ENCODE measurements around the gene SLC6A12. TPM values are rescaled to one million over a fixed set of nuclear protein-coding genes. Genes with fewer than 3 reads are reported as not detected.

The SLC6A12 gene
- polyA plus RNA-seq, 1 of the 3 experiments (the other 2 are of a cell fraction) = 0.02 TPM

- peaks cover 6% of the 10 kb centered on the region for H3F3A ChIP-seq (replicated peaks; ENCODE audit: insufficient read depth)
- H4K20me1 ChIP-seq (ENCODE audit: insufficient read depth) = no peaks in the 10 kb centered on the region
- H3K9me3 ChIP-seq = no peaks in the 10 kb centered on the region
- CTCF ChIA-PET = interaction anchor here (1.0 to 1.4 kb wide), 2 partner anchors 9 to 15 kb away, joined by 3 read pairs; no protein-coding TSS in a partner anchor
- H3K4me1 ChIP-seq (ENCODE audit: control insufficient read depth in 1 of 2, insufficient read depth in 2 of 2, low read depth in 1 of 2, low read length in 1 of 2) = peaks cover 7 to 23% of the 10 kb centered on the region in 2 experiments; a peak in 2 of 4 replicates
- no peak for TF ChIP-seq SMC3 (IDR thresholded peaks at IDR 0.05; ENCODE audit: low read depth, low read length)
- TF ChIP-seq MAX (IDR thresholded peaks at IDR 0.05; ENCODE audit: low read depth) = no peak
- TF ChIP-seq FOXM1 (IDR thresholded peaks at IDR 0.05; ENCODE audit: low read depth) = no peak
- no peak for TF ChIP-seq CHD2 (IDR thresholded peaks at IDR 0.05; ENCODE audit: low read length, partially characterized antibody)
- no peak for TF ChIP-seq RXRA (IDR thresholded peaks at IDR 0.05; ENCODE audit: borderline replicate concordance, low read depth)
- no peak for TF ChIP-seq NRF1 (IDR thresholded peaks at IDR 0.05; ENCODE audit: low read depth, low read length)
- TF ChIP-seq NFIC (IDR thresholded peaks at IDR 0.05; ENCODE audit: borderline replicate concordance) = no peak
- TF ChIP-seq GABPA (IDR thresholded peaks at IDR 0.05; ENCODE audit: low read depth) = no peak
- no peak for TF ChIP-seq RCOR1 (IDR thresholded peaks at IDR 0.05; ENCODE audit: low read length)
- H3K27ac ChIP-seq (ENCODE audit: low read depth in 2 of 2, low read length in 1 of 2) = 0 out of 4 replicates have a peak overlapping the region, but pooled peaks of 1 of the 2 experiments have one; percentile 8
- H3K4me2 ChIP-seq = no peak overlapping the region
- no peaks in the 10 kb centered on the region for H3K27me3 ChIP-seq (ENCODE audit: insufficient read depth)
- H3K9me2 ChIP-seq = no peaks in the 10 kb centered on the region
- no peak overlapping the region for H3K9ac ChIP-seq
- no peaks in the 10 kb centered on the region for H3K79me2 ChIP-seq (ENCODE audit: insufficient read depth)
- no peaks in the 10 kb centered on the region for H3K36me3 ChIP-seq (replicated peaks in 1 of 2; ENCODE audit: control insufficient read depth in 1 of 2, insufficient read depth in 2 of 2, low read length in 1 of 2)
- H3K4me3 ChIP-seq (ENCODE audit: low read depth in 2 of 2, low read length in 1 of 2) = no peak overlapping the region
- POLR2A ChIA-PET = interaction anchor here (1.2 kb wide), 1 partner anchor 14 kb away, joined by 4 read pairs; no protein-coding TSS in a partner anchor
- DNase-seq = no peak
- 33% methylated on average over 1 of the region's 8 CpGs for WGBS (ENCODE audit: low lambda C conversion rate)
- H2AFZ ChIP-seq (ENCODE audit: low read depth) = no peak overlapping the region
These were observed 28.4 kb downstream of the SLC6A12 start for GRCh38 chr12:185576-185955.

- CTCF ChIA-PET = interaction anchor here (1.0 kb wide), 1 partner anchor 8 kb away, joined by 3 read pairs; no protein-coding TSS in a partner anchor
- H2AFZ ChIP-seq (ENCODE audit: low read depth) = no peak overlapping the region
- POLR2A ChIA-PET = no interaction called here
- no peaks in the 10 kb centered on the region for H3K27me3 ChIP-seq (ENCODE audit: insufficient read depth)
- no peaks in the 10 kb centered on the region for H3K9me2 ChIP-seq
- H3K79me2 ChIP-seq (ENCODE audit: insufficient read depth) = no peaks in the 10 kb centered on the region
- H3K4me3 ChIP-seq (ENCODE audit: low read depth in 2 of 2, low read length in 1 of 2) = no peak overlapping the region
- WGBS (ENCODE audit: low lambda C conversion rate) = 86% methylated on average over 13 of the region's 13 CpGs
- DNase-seq = no peak
- H3K36me3 ChIP-seq (replicated peaks in 1 of 2; ENCODE audit: control insufficient read depth in 1 of 2, insufficient read depth in 2 of 2, low read length in 1 of 2) = no peaks in the 10 kb centered on the region
- H3K9me3 ChIP-seq = no peaks in the 10 kb centered on the region
- 0 out of 4 replicates have a peak overlapping the region, but pooled peaks of 1 of the 2 experiments have one; percentile 8 for H3K27ac ChIP-seq (ENCODE audit: low read depth in 2 of 2, low read length in 1 of 2)
- TF ChIP-seq RFX5 (IDR thresholded peaks at IDR 0.05; ENCODE audit: low read length) = no peak
- no peak for TF ChIP-seq USF1 (IDR thresholded peaks at IDR 0.05; ENCODE audit: borderline replicate concordance, low read depth)
- no peak for TF ChIP-seq NFIC (IDR thresholded peaks at IDR 0.05; ENCODE audit: borderline replicate concordance)
- no peak for TF ChIP-seq JUND (IDR thresholded peaks at IDR 0.05)
- TF ChIP-seq POLR2AphosphoS5 (IDR thresholded peaks at IDR 0.05; ENCODE audit: low read depth, low read length) = no peak
- TF ChIP-seq USF2 (IDR thresholded peaks at IDR 0.05; ENCODE audit: borderline replicate concordance, low read depth, low read length) = no peak
- TF ChIP-seq TCF12 (IDR thresholded peaks at IDR 0.05) = no peak
- TF ChIP-seq SMC3 (IDR thresholded peaks at IDR 0.05; ENCODE audit: low read depth, low read length) = no peak
- H4K20me1 ChIP-seq (ENCODE audit: insufficient read depth) = no peaks in the 10 kb centered on the region
- H3K4me2 ChIP-seq = no peak overlapping the region
- H3K4me1 ChIP-seq (ENCODE audit: control insufficient read depth in 1 of 2, insufficient read depth in 2 of 2, low read depth in 1 of 2, low read length in 1 of 2) = peaks cover 7 to 27% of the 10 kb centered on the region in 2 experiments; a peak in 2 of 4 replicates
- H3F3A ChIP-seq (replicated peaks; ENCODE audit: insufficient read depth) = peaks cover 6% of the 10 kb centered on the region
- H3K9ac ChIP-seq = no peak overlapping the region
These were observed 29.0 kb downstream of the SLC6A12 start for GRCh38 chr12:184811-185575.
